Activated T-cell treated with anti-CD3 and anti-CD28 coated beads, Interleukin-2, amount 50 U/mL, for 1 hour (primary cell): ENCODE measurements around the gene PPL.

ENCODE experiments used
- DNase-seq: peaks from one replicate; pipeline ENCODE4 v3.0.0-alpha.2; 2020

Gene PPL

GRCh38 chr16:4884972-4885874, 51.7 kb downstream of the PPL start:
- no peak for DNase-seq

- no peak for DNase-seq
These were observed 52.7 kb downstream of the PPL start for GRCh38 chr16:4884209-4884608.

GRCh38 chr16:4883501-4883900, 53.4 kb downstream of the PPL start:
- DNase-seq: no peak

- DNase-seq: no peak
These were observed 54.2 kb downstream of the PPL start for GRCh38 chr16:4882633-4883285.

- no peak for DNase-seq
These were observed 54.8 kb downstream of the PPL start for GRCh38 chr16:4882000-4882632.

- DNase-seq: no peak
These were observed 56.9 kb downstream of the PPL start for GRCh38 chr16:4880006-4880580.

GRCh38 chr16:4879049-4879448, 57.9 kb downstream of the PPL start:
- no peak for DNase-seq

- DNase-seq: no peak
These were observed 59.6 kb downstream of the PPL start for GRCh38 chr16:4877380-4877685.

- DNase-seq: no peak
These were observed 60.1 kb downstream of the PPL start for GRCh38 chr16:4876646-4877379.

- DNase-seq: no peak
These were observed 62.3 kb downstream of the PPL start for GRCh38 chr16:4874666-4875065.

GRCh38 chr16:4873091-4873490, 63.9 kb downstream of the PPL start:
- DNase-seq: no peak

- DNase-seq: no peak
These were observed 65.9 kb downstream of the PPL start for GRCh38 chr16:4871071-4871470.

- DNase-seq: no peak
These were observed 66.7 kb downstream of the PPL start for GRCh38 chr16:4870138-4870671.

- DNase-seq: no peak
These were observed 67.7 kb downstream of the PPL start for GRCh38 chr16:4869147-4869805.

- DNase-seq: no peak
These were observed 68.4 kb downstream of the PPL start for GRCh38 chr16:4868535-4868934.

- no peak for DNase-seq
These were observed 68.9 kb downstream of the PPL start for GRCh38 chr16:4868026-4868425.

- DNase-seq: no peak
These were observed 70.4 kb downstream of the PPL start for GRCh38 chr16:4866586-4866985.

- DNase-seq: no peak
These were observed 71.6 kb downstream of the PPL start for GRCh38 chr16:4865231-4865860.

- no peak for DNase-seq
These were observed 72.2 kb downstream of the PPL start for GRCh38 chr16:4864728-4865127.

- no peak for DNase-seq
These were observed 74.3 kb downstream of the PPL start for GRCh38 chr16:4862639-4863038.

- DNase-seq: no peak
These were observed 76.1 kb downstream of the PPL start for GRCh38 chr16:4860727-4861342.
